Hematopoietic multipotent progenitor cell treated with erythropoietin and hydrocortisone succinate and interleukin-3 and kit ligand, for 8 days (in vitro differentiated cells): ENCODE data around the gene RASL11B.

Experiments
- DNase-seq: peaks from one replicate; pipeline ENCODE4 v3.0.0-alpha.2; 2015

Gene RASL11B

DNA sequence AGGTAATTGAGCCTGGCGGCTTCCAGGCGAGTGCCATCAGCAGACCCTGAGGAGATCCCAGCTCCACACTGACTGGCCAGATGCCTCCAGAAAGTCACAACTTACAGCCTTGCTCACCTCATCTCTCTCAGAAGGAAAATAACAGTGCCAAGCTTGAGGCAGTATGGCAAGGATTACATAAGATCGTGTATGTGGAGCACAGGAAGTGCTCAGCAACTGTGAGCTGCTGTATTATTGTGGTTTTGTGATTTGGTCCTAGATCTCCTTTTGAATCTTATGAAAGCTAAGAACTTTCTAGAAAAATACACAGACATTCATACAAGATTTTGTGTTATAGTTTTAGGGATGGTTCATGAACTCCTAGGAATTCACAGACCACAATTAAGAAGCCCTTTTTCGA is 14.0 kb downstream of the RASL11B start:
- DNase-seq, result no peak

GRCh38 chr4:52877036-52877435 is 14.9 kb downstream of the RASL11B start:
- DNase-seq, result no peak

GRCh38 chr4:52877694-52878093 is 15.6 kb downstream of the RASL11B start:
- no peak for DNase-seq

GRCh38 chr4:52879471-52879870 is 17.4 kb downstream of the RASL11B start:
- DNase-seq, result no peak

- DNase-seq, result no peak
Measured at GRCh38 chr4:52880994-52881393, 18.9 kb downstream of the RASL11B start.

- DNase-seq, result no peak
Measured at GRCh38 chr4:52883183-52883621, 21.1 kb downstream of the RASL11B start.

DNA sequence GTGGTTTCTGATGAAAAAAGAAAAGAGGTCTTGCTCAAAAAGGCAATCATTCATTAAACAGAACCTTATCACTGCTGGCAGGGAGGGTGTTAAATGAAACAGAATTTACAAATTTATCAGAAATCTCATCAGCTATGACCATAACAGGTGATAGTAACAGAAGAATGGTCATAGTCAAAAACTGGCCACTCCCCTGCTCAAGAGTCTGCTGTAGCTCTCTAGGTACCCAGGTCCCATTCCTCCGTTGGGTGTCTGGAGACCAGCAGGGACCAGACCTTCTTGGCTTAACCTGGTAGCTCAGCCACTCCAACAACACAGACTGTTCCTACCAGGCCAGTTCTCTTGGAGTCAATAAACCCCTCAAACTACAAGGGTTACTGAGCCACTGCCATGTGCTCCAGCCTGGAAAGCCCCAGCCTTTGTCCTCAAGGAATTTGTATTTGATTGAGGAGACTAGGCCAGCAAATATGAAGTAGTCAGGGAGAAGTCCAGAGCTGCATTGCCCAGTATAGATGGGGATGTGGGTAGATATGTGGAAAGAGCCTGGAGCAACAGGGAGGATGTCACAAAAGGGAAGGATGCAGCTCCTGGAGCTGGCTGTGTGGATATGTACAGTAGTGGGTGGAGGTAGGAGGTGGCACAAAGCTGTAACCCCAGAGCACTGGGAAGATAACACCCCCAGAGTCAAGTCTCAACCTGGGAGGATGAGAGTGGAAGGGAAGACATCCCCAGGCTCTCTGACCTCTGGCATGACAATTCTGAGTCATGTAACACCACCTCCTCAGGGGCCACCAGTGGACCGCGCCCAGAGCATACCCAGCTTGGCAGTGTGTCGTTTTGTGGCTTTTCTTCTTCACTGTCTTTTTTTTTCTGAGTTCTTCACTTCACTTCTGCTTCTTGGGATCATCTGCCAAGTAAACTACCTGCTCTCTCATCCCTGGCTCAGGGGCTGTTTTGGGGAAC is 21.9 kb downstream of the RASL11B start:
- no peak for DNase-seq

- no peak for DNase-seq
Measured at GRCh38 chr4:52884994-52885393, 22.9 kb downstream of the RASL11B start.

DNA sequence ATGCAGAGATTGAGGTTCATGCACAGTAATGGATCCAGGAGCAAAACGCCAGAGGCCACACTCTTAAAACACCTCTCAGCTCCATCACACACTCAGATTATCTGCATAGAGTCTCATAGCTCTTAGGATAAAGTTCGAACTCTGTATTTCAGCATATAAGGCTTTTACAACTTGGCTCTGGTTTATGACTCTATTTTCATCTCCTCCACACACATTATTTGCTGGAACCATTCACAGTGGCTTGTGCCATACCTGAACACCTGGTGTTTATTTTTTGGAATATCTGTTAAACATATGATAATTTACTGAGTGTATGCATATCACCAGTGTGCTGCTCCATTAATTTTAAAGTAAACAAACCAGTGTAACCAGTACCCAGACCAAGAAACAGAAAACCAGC is 27.2 kb downstream of the RASL11B start:
- no peak for DNase-seq

DNA sequence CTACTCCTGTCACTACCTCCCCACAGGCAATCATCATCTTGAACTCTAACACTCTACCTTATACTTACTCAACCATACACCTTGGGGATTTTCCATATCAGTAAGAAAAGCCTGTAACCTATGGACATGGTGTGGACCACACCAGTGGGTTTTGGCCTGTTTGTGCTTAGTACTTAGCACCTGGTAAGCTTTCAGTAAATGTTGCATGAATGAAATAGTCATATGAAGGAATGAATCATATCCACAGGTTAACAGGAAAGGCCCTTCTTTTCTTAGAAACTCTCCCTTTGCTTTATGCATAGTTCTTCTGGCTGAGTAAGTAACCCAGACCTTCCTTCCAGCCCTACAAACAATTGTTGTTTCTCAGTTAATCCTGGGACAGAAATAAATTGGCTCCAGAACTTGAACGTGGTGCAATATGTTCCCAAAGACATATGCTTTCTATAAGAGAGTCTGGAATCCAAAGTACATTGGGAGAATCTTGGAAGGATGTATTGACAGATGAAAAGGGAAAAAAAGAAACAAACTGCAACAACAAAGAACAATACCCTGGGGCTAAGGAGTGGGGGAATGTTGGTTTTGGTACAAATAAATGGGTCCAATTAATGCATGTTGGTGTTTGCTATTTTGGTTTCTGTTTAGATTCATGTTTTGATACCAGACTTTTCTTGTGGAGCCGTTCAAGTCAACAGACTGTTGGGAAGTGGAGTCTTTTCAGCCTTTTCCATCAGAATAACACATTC is 27.8 kb downstream of the RASL11B start:
- no peak for DNase-seq

DNA sequence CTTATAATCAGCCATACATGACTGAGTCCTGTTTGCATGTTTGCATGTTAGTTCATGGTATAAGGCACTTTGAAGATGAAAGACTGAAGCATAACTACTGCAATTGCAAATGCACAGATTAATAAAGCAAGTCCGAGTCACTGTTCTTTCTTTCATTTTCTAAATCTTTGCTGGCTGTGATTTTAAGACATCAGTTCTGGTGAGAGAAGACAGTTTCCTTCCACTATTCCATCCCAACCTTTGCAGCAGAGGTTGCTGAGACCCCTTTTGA is 28.3 kb downstream of the RASL11B start:
- DNase-seq, result no peak

GRCh38 chr4:52891743-52892142 is 29.6 kb downstream of the RASL11B start:
- DNase-seq, result no peak

DNA sequence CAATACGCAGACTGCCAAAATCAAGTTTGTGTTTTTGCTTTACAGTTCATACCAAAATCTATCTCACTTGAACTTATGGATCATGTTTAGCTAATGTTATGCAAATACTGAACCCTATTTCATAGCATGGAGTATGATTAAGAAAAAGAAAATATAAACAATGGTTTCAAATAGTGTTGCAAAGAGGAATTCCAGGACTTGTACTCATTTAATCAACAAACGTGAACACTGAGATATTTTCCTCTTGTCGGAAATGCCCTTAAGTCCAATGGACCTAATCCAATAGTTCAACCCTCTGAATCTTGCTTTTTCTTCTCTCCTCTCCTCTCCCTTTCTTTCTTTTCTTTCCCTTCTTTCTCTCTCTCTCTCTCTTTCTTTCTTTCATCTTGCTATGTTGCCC is 30.8 kb downstream of the RASL11B start:
- DNase-seq, result no peak

DNA sequence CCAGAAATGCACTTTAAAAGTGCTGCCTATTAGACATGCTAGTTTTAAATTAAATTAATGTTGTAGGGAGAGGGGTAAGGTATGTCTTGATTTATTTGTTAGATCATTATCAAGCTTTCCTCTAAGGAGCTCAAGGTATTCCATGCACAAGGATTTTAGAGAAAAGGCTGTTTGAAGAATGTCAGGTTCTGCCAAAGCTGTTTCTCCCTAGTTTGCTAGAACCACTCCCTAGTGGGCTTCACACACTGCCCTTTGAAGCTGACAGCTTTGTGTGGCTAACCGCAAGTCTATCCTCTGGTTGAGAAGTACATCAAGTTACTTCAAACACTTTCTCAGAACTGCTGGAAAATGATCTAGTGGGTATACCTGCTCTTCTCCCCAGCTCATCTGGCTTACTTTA is 32.3 kb downstream of the RASL11B start:
- DNase-seq, result no peak

DNA sequence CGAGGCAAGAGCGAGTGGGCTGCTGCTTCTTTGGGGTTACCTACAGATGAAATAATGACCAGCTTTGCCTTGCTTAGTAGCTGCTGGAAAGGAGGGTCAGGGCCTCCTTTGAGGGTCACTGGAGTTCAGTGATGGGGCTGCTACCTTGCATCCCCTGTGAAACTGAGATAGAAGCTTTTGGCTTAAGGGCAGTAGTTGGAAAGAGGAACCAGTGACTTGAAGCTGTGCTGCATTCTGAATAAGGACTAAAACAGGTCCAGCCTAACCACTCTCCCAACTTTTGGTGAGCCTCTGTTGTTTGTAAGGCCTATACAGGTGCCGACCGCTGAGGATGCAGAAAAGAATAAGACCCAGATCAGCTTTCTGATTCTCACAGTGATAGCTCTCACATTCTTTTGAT is 41.2 kb downstream of the RASL11B start:
- no peak for DNase-seq

- DNase-seq, result no peak
Measured at GRCh38 chr4:52904421-52904820, 42.3 kb downstream of the RASL11B start.

DNA sequence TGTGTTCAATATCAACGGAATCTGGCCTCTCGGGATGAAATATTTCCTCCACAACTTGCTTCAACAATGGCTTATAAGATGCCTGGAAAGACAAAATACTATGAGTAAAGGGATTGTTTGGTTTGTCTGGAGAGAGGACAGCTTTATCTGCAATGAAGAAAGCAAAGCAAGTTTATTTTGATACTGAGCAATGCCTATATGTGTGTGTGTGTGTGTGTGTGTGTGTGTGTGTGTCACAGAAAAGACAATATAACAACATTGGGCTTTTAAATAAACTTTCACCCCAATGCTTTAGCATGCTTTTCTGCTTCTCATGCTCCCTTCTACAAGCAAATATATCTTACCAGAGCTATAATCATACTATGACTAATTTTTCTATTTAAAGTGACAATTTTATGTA is 45.4 kb downstream of the RASL11B start:
- DNase-seq, result no peak

GRCh38 chr4:52910115-52910514 is 48.0 kb downstream of the RASL11B start:
- DNase-seq, result no peak

- DNase-seq, result peak; percentile 80
Measured at GRCh38 chr4:52911684-52912294, 49.7 kb downstream of the RASL11B start.

GRCh38 chr4:52912608-52913007 is 50.5 kb downstream of the RASL11B start:
- DNase-seq, result no peak

DNA sequence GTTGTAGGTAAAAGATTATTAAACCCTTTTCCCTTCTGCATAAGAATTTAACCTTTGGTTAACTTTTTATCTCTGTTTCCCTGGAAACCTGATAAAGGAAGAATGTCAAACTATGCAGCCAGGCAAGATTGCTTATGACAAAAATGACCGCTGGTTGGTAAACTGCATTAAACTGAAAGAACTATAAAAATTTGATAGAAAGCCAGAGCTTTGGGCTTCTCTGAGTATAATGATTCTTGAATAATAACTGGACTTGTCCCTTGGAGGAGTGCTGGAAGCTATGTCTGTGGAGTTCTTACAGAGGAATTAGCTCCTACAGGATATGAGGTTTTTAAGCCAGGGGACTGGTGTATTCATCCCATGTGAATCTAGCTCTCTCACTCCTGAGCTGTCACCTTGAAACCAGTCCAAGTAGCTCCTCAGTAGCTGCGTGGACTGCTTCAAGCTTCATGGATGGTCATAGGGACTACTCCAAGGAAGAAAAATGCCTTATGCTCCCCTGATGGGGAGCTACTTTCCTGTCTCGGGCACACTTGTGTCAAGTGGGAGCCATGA is 52.0 kb downstream of the RASL11B start:
- no peak for DNase-seq

DNA sequence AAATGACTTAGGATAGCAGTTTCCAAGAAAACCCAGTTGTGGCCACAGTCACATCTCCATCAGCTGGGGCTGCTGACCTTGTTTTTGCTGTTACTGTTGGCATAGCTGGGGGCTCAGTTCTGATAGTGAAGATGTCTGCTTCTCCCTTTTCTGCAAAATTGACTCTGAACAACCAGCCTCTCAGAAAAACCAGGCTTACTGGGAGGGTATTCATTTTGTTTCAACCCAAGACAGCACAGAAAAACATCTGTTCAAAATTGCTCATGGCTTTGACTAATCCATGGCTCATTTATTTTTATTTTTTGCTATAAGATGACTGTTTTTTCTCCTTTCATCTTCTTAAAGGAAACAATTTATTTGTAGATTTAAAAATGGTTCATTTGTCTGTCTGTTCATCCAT is 53.1 kb downstream of the RASL11B start:
- DNase-seq, result no peak

DNA sequence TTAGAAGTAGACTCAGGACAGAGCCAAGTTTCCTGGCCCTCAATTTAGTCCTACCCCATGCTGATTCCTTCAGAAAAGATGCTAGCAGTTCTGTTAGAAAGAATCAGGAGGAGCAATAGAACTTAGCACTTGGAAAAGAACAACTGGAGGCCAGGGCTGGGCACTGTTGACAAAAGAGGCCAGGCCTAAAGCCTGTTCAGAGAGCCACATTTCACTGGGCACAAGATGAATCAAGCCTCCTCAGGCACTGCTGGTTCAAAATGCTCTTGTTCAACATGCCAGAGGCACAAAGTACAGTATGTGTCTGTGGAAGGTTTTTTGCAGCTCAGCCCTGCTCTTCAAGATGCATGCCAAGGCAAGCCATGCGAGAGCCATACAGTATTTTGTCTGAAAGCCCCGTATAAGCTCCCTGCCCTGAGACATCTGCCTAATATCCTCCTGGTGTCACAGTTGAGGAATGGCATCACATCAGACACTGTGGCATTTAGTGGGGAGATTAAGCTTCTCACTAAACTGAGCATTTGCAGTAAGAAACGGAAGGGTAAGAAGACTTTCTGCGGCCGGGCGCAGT is 53.7 kb downstream of the RASL11B start:
- DNase-seq, result no peak
